H7 (cell line): ENCODE results near the gene COX7A2. TPM values are rescaled to one million over a fixed set of nuclear protein-coding genes. Genes with fewer than 3 reads are reported as not detected.
A peak's percentile ranks its signal among the peaks of the same experiment; 100 is the strongest.

ENCODE experiments used
- DNase-seq: peaks from one replicate; pipeline ENCODE4 v3.0.0; 2012
- H3K27me3 ChIP-seq: 2 replicates; pipeline ENCODE4 v1.6.0; 2011; ENCODE audit warnings: mild to moderate bottlenecking, low read length; ENCODE audit not compliant: control insufficient read depth, insufficient read depth
- H3K36me3 ChIP-seq: replicated peaks from 2 replicates; pipeline ENCODE4 v1.5.1; 2011; ENCODE audit warnings: low read length; ENCODE audit not compliant: control insufficient read depth, insufficient read depth
- H3K4me3 ChIP-seq: 2 replicates; pipeline ENCODE4 v1.5.1; 2011; ENCODE audit warnings: low read depth, mild to moderate bottlenecking, control low read depth, low read length, moderate library complexity; ENCODE audit not compliant: insufficient read depth
- total RNA-seq: library from RNA; depleted of rRNA; stranded (reverse); fragments of >200 nt; shearing (Covaris generic); gene quantifications from 2 replicates; pipeline ENCODE4 v1.2.3, GENCODE V29; 2014; rRNA removed

COX7A2 gene, protein sequence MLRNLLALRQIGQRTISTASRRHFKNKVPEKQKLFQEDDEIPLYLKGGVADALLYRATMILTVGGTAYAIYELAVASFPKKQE
- 282 and 292 TPM in 2 replicates for total RNA-seq

DNA sequence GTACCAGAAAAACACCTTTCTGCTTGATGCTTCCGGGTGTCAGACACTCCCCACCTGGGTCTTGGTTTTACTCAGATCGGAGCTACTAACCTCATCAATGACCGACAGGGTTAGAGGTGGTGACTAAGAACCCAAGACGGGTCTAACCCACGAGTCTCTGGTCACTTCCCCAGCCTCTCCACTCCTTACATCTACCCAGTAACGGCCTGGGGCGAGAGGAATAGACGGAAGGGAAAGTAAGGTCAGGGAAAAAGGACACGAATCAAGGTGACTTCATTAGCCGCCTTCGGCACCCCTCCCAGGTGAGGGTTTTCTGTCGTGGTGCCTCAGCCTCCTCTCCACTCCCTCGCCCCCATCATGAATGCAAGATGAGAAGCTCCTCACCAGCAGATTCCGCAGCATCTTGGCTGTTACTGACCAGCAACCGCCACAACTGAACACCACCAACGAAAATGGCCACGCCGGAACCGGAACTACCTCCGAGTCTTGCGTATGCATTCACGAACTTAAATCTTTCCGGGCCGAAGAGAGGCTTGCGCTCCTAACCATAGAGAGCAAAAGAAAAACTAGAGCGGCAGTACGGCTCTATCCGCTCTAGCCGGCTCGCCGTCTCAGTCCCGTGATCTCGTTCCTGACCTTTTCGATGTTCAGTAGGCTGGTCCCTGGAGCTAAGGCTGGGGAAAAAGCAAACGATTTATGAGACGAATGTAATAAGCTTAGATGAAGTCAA is at the start of gene COX7A2:
TSS of gene COX7A2 (minus strand) at position 469 of the 730 bp plus-strand sequence. CDS start at position 402, 67 bp downstream.
- peak; percentile 33 for DNase-seq
- no peaks in the 10 kb centered on the region for H3K27me3 ChIP-seq

DNA sequence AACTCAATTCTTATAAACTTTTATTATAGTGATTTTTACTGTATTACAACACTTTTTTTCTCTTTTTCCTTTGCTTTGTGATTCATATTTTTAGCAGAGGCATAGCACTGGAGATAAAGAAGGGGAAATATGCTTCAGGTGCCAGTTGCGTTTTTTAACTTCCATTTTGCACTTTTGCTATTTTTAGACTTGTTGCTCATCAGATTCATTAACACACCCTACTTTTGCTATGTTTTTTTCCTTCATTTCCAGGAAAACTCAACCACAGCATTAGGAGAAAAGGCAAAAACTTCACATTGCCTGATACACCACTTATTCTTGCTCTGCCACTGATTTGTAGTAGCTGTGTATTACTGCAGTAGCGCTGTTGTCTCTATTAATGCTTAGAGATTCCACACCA is 49.0 kb upstream of the COX7A2 start:
- no peaks in the 10 kb centered on the region for H3K27me3 ChIP-seq
- DNase-seq, result no peak
- no peaks in the 10 kb centered on the region for H3K36me3 ChIP-seq

More for the DNA sequence above, at the start of gene COX7A2:
- Histone ChIP-seq H3K36me3 (peaks cover 6% of the 10 kb centered on the region), H3K4me3 (peak within 1 kb of the TSS; percentile 53)

DNA sequence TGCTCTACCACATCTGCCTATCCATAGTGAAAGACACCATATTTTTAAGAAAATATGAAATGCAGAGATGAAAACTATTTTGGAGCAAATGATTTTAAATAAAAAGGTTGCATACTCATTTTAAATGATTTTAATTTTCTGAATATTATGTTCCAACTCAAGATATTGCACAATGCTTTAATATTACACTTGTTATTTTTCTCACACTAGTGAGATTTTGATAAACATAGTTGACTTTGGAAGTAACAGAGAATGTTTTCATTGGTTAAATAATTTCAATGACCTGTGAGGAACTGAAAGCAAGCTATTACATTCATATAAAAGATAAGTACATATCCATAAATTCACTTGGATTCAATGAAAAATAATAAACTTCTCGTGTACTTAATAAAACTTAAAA is 48.1 kb upstream of the COX7A2 start:
- Histone ChIP-seq H3K4me3 (no peak overlapping the region), H3K36me3 (no peaks in the 10 kb centered on the region), H3K27me3 (no peaks in the 10 kb centered on the region)
- no peak for DNase-seq

More for the DNA sequence above, 49.0 kb upstream of the COX7A2 start:
- H3K4me3 ChIP-seq, result no peak overlapping the region

DNA sequence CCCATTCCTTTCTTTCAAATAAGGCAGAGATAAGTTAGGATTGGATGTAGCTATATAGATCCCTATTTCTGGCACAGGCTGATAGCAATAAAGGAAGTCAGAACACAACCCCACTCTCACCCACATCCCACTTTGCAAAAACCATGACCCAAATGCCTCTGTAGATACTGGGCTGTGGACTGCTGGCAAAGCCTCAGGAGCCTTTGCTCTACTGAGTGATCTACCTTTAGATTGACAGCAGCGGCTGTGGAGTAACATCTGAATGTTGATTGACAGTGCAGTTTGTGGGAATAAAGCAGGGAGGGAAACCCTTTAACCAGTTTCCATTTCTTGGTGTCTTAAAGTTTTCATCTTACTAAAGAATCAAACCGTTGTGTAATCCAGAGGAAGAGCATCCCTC is 47.7 kb upstream of the COX7A2 start:
- Histone ChIP-seq H3K4me3 (no peak overlapping the region), H3K27me3 (no peaks in the 10 kb centered on the region), H3K36me3 (no peaks in the 10 kb centered on the region)
- no peak for DNase-seq

DNA sequence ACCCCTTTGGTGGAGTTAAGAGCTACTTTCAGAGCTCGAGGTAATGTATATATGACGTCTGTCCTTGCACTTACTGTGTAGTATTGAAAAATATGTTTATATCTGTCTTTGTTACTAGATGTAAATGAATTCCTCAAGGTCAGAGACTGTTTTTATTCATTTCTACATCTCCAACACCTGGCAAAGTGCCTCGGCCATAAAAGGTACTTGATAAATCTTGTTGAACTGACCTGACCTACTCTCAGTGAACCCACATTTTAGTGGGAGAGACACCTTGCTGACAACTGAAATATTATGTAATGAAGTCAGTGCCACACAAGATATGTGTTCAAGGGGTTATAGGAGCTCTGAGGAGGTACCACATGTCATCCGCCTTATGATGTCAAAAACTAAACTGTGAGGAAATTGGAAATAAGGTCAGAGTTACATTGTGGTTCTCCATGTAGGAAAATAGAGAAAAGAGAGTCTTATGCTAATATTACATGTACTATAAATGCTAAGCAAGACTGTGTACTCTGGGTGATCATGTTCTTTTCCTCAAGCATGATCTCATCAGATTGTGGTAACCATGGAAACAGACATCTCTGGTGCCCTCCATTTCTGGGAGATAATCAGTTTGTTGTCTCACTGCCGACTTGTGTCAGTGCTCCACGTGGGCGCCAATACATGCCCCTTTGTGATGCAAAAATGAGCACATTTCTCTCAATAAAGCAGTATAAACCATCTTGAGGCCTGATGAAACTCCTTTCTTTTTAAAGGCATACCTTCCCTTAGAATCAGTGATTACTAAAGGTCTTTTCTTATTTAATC is 46.7 kb upstream of the COX7A2 start:
- DNase-seq, result peak; percentile 17
- Histone ChIP-seq H3K36me3 (no peaks in the 10 kb centered on the region), H3K27me3 (no peaks in the 10 kb centered on the region), H3K4me3 (no peak overlapping the region)

DNA sequence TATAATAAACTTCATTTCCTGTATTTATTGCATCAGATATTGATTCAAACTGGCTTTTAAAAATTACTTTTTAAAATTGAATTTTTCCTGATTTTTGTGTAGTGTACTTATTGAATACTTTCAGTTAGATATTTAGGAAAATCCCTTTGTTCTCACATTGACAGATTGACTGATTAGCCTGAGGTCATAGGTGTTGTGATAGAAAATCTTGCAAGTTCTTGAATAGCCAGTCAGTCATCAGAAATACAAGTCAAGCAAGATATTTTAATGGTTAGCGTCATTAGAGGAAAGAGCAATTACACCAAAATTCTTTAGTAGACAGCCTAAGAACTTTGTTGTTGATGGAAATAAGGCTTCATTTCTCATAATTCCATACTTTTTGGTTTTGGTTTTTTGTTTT is 44.4 kb upstream of the COX7A2 start:
- no peak overlapping the region for H3K4me3 ChIP-seq
- no peaks in the 10 kb centered on the region for H3K36me3 ChIP-seq
- no peaks in the 10 kb centered on the region for H3K27me3 ChIP-seq
- DNase-seq, result no peak

DNA sequence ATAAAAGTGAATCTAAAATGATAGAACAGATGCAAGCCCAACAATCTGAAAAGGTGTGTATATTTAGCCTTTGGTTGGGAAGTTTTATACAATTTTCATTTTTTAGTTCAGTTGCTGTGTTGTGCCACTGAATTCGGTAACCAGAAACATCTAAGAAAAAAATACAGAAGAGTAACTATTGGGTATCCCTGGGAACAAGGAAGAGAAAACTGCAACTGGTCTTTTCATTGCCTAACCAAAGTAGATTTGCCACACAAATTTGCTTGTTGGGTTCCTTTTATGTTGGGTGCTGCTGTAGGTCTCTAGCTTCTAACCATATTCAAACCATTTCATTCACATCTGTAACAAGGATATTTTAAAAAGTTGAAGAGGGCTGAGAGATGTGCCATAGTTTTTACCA is 43.8 kb upstream of the COX7A2 start:
- Histone ChIP-seq H3K27me3 (no peaks in the 10 kb centered on the region), H3K36me3 (no peaks in the 10 kb centered on the region), H3K4me3 (no peak overlapping the region)
- no peak for DNase-seq

DNA sequence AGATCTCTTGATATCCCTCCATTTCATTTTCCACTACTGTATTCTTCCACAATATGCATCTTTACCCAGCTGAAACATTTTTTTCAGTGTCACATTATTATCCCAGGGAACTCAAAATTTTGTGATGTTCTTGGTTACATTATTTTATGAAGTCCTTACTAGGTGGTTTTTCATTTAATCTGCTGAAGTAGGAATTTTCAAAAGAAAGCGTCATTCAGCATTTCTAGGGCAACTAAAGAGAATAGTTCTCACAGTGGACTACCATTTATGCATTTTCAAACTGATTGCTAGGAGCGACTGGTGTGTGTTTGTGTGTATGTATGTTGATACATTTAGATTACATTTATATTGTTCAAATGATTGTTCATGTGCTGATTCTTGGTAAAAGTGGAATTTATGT is 43.4 kb upstream of the COX7A2 start:
- no peak for DNase-seq
- Histone ChIP-seq H3K27me3 (no peaks in the 10 kb centered on the region), H3K36me3 (no peaks in the 10 kb centered on the region), H3K4me3 (no peak overlapping the region)

DNA sequence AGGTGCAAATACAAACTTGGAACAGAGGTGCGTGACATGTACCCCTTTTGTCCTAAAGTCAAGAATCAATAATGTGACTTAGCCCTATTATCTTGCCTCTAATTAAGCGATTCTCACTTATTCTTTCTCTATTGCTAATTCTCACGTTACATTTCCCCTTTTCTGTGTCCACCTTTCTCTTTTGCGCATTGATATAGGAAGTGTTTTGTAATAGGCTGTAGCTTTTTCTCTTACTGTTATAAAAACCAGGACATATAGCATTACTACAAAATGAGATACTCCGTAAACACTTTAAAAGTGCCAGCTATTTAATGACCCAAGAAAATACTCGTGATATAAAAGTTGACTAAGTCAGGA is 41.7 kb upstream of the COX7A2 start:
- Histone ChIP-seq H3K36me3 (no peaks in the 10 kb centered on the region), H3K27me3 (no peaks in the 10 kb centered on the region), H3K4me3 (peak overlapping the region; percentile 96)
- no peak for DNase-seq

DNA sequence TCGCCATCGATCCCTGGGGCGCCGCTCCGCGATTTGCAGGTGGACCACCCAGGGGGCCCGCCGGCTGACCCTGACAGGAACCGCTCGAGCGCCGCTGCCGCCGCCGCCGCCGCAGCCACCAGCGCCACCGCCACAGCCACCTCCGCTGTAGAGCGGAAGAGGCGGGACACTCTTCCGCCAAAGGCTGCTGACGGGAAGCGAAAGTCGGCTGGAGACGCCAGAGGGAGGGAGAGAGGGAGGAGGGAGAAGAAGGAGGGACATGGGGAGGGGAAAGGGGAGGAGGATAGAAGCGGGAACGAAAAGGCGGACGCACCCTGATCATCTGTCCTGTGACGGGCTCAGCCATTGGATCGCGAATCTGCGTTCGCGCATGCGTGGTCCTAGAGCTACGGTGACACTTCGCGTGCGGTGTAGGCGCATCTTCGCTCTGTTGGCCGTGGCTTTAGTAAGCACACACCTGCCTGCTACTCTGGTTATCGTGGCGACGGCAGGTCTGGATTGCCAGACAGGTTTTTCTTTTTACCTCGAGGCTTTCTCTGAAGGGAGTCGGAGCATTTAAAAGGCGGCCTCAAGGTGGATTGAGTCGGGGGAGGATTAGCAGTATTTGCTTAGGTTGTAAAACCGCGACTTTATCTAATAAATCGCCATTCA is 41.2 kb upstream of the COX7A2 start, which contains the start of gene TMEM30A:
TSS of gene TMEM30A (minus strand) at position 161 of the 651 bp plus-strand sequence. CDS start at position 7, 154 bp downstream.
- Histone ChIP-seq H3K27me3 (no peaks in the 10 kb centered on the region), H3K36me3 (no peaks in the 10 kb centered on the region), H3K4me3 (peak within 1 kb of the TSS; percentile 96)
- DNase-seq, result peak; percentile 91

DNA sequence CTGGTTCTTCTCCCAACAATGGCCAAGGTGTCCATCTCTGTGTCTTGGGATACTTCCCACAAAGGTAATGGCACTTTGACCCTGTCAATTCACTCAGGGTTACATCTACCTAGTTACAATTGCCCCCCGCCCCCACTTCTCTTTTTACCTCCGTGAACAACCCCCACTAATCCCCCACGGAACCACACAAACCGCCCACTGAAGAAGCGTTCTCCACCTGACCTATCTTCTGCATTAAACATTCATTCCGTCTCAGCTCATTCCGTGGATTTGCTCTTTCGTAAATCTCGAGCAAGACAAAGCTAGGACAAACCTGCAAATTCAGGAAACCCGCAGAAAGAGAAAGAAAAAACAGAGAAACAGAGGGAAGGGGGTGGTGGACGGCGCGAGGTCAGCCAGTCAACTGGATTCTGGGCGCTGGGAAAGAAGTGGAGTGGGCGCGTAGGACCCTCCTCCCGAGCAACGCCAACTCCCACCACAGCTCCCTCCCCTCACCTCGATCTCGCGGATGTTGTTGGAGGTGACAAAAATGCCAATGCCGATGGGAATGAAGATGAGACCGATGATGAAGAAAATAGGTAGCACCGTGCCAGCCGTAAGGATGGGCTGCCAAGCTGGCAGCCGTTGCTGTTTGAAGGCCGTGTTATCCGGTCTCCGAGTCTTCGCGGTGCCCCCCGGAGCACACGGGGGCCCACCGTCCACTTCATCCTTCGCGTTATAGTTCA is 40.5 kb upstream of the COX7A2 start:
- Histone ChIP-seq H3K36me3 (no peaks in the 10 kb centered on the region), H3K4me3 (peak overlapping the region; percentile 96), H3K27me3 (no peaks in the 10 kb centered on the region)
- DNase-seq, result peak; percentile 41

DNA sequence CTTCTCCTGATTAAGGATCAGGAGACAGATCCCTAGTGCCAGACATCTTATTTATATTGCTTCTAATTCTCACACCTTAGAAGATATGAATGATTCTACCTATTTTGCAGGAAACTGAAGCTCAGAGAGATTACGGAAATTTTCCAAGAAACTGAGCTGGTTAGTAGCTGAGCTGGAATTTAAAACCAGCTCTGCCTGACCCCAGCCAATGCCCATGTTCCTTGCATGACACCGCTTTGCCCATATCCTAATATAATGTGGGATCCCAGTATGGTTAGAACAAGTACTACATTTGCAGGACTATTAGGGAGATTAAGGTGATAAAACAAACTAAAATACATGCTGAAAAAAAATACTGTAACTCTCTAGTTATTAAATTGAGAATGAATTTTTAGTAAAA is 39.1 kb upstream of the COX7A2 start:
- no peak for DNase-seq
- no peaks in the 10 kb centered on the region for H3K36me3 ChIP-seq
- H3K4me3 ChIP-seq, result peak overlapping the region; percentile 96
- H3K27me3 ChIP-seq, result no peaks in the 10 kb centered on the region

DNA sequence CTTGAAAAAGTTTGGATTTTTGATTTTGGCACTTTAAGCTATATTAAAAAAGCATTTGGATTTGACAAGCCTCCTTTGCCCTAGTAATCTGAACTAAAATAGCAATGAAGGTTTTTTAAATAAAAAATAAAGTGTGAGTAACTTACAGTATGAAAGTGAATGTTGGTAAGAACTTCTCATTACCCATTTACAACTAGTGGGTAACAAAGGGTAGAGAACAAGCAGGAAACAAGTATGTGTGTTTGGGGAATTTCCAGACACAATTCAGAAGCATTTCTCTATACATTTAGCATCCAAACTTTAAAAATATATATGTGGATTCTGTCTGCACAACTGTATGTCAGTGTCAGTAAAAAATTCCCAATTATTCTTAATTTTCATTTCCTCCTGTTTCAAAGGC is 38.1 kb upstream of the COX7A2 start:
- Histone ChIP-seq H3K36me3 (no peaks in the 10 kb centered on the region), H3K27me3 (no peaks in the 10 kb centered on the region), H3K4me3 (no peak overlapping the region)
- no peak for DNase-seq
